ENCODE measurements around the gene CNKSR3.

GRCh38 chr6:154341871-154342270 is 168.6 kb downstream of the CNKSR3 start:
- TF ChIP-seq CTCF (IDR thresholded peaks at IDR 0.05) (no peak), POLR2A (IDR thresholded peaks at IDR 0.05) (no peak)

All from right lobe of liver (tissue), 4 donors.